Panc1 (cell line): ENCODE data around the gene SSR2. TPM values are rescaled to one million over a fixed set of nuclear protein-coding genes. Genes with fewer than 3 reads are reported as not detected.

Source experiments
- ATAC-seq: fragments of 200-7000 bp; cut with Tn5 transposase; 2 replicates; pipeline ENCODE4 v1.9.1; 2020; ENCODE audit warnings: mild to moderate bottlenecking, moderate library complexity
- BruUV-seq: library from RNA; stranded (reverse); fragments of 400-500 nt; replicated peaks from 2 replicates; lab custom pipeline; 2021; lab: Mats Ljungman, UMichigan
- CTCF ChIA-PET: fragments of 300-600 bp; sonication (Branson Sonifier 250); formaldehyde crosslinking; loops from one replicate; lab custom pipeline; 2022; ENCODE audit warnings: antibody characterized with exemption; lab: Charles Lee
- POLR2A ChIA-PET: fragments of 300-600 bp; sonication (Branson Sonifier 250); formaldehyde crosslinking; loops from one replicate; lab custom pipeline; 2022; ENCODE audit warnings: antibody characterized with exemption; lab: Charles Lee
- DNase-seq: peaks from one replicate; pipeline ENCODE4 v3.0.0-alpha.2; 2010; ENCODE audit warnings: low read depth, low spot score
- H3K27ac ChIP-seq: 2 replicates; pipeline ENCODE4 v1.5.1; 2011; ENCODE audit warnings: mild to moderate bottlenecking, low read length, inconsistent platforms
- H3K27me3 ChIP-seq: fragments of 200-500 bp; sonication (Bioruptor generic); 2 replicates; pipeline ENCODE4 v1.6.0; 2014; ENCODE audit warnings: low read length, inconsistent platforms; ENCODE audit not compliant: control insufficient read depth, insufficient read depth
- H3K36me3 ChIP-seq: fragments of 200-500 bp; sonication (Bioruptor generic); 2 replicates; pipeline ENCODE4 v1.5.1; 2014; ENCODE audit warnings: inconsistent platforms, mild to moderate bottlenecking, low read length, moderate library complexity; ENCODE audit not compliant: control insufficient read depth, insufficient read depth
- H3K4me1 ChIP-seq: 2 replicates; pipeline ENCODE4 v1.5.1; 2011; ENCODE audit warnings: inconsistent platforms, mild to moderate bottlenecking, low read length, moderate library complexity; ENCODE audit not compliant: control insufficient read depth, insufficient read depth
- H3K4me3 ChIP-seq, 2 experiments: 2 replicates each; pipeline ENCODE4 v1.5.1; 2011 to 2012; ENCODE audit warnings: low read depth in 2 of 2, low read length in 2 of 2, mild to moderate bottlenecking in 2 of 2, inconsistent platforms in 1 of 2, moderate library complexity in 1 of 2
- H3K9me3 ChIP-seq: fragments of 200-500 bp; sonication (Bioruptor generic); 2 replicates; pipeline ENCODE4 v1.5.1; 2014; ENCODE audit warnings: low read depth, mild to moderate bottlenecking, inconsistent platforms, low read length, moderate library complexity; ENCODE audit not compliant: control insufficient read depth, insufficient read depth
- CTCF ChIP-seq: fragments of 450-650 bp; IDR thresholded peaks from 2 replicates; pipeline ENCODE4 v1.5.1; 2017; ENCODE audit warnings: mild to moderate bottlenecking
- POLR2AphosphoS5 ChIP-seq: IDR thresholded peaks from 2 replicates; pipeline ENCODE4 v1.6.1; 2012; ENCODE audit warnings: mild to moderate bottlenecking, low read depth, low read length, moderate library complexity
- REST ChIP-seq, 2 experiments: IDR thresholded peaks; 2 replicates each; pipeline ENCODE4 v1.6.1; 2011 to 2012; ENCODE audit warnings: low read depth in 2 of 2, control low read depth in 1 of 2, low read length in 1 of 2, mild to moderate bottlenecking in 1 of 2, moderate library complexity in 1 of 2; ENCODE audit not compliant: insufficient read depth in 1 of 2
- SIN3A ChIP-seq: IDR thresholded peaks from 2 replicates; pipeline ENCODE4 v1.6.1; 2012; ENCODE audit warnings: low read depth, mild to moderate bottlenecking, low read length, moderate library complexity, borderline replicate concordance; ENCODE audit not compliant: insufficient read depth
- TCF7L2 ChIP-seq: IDR thresholded peaks from 2 replicates; pipeline ENCODE4 v1.6.1; 2011; ENCODE audit warnings: mild to moderate bottlenecking, low read depth, low read length, inconsistent platforms
- in situ Hi-C: cut with HindIII; loops from 2 replicates; pipeline ENCODE4 v1.10.0; 2016; ENCODE audit warnings: low sequenced_read_pairs, low pct_unique_long_range_greater_than_20kb
- intact Hi-C: fragments of 100-400 bp; cut with micrococcal nuclease; formaldehyde crosslinking; loops from one replicate; pipeline ENCODE4 v1.10.0; 2022; ENCODE audit not compliant: unreplicated experiment
- total RNA-seq: library from RNA; stranded (reverse); gene quantifications from one replicate; pipeline ENCODE4 v1.2.1, GENCODE V29; 2021; ENCODE audit not compliant: unreplicated experiment

SSR2 gene
- total RNA-seq, 1 experiment from 2014 or later = 252 TPM

- BruUV-seq = TSS peak; percentile 87
- H3K9me3 ChIP-seq = no peaks in the 10 kb centered on the region
- peaks cover 5% of the 10 kb centered on the region; the same call in 1 of the 2 replicates for H3K36me3 ChIP-seq
- ChIA-PET POLR2A (no interaction called here), CTCF (no interaction called here)
- ATAC-seq (no peak), DNase-seq (no peak)
- intact Hi-C loops (loop anchor here (5.0 kb wide), 1 partner anchor 114 kb away; the partner anchor contains the start of gene RXFP4), in situ Hi-C loops (no loop called here)
- TF ChIP-seq POLR2AphosphoS5 (no peak), CTCF (no peak), SIN3A (no peak), TCF7L2 (no peak), REST (IDR thresholded peaks at IDR 0.05; ENCODE audit: insufficient read depth in 1 of 2, low read depth in 2 of 2, low read length in 1 of 2) (no peak)
- H3K4me1 ChIP-seq = peaks cover 7% of the 10 kb centered on the region; the same call in 1 of the 2 replicates
- no peak overlapping the region for H3K27ac ChIP-seq
- H3K4me3 ChIP-seq = no peak overlapping the region
- no peaks in the 10 kb centered on the region for H3K27me3 ChIP-seq
Measured at GRCh38 chr1:156056326-156056849, 35.6 kb upstream of the SSR2 start.

- no peak for ATAC-seq
- in situ Hi-C loops = no loop called here
Measured at GRCh38 chr1:156055281-156056048, 34.7 kb upstream of the SSR2 start.

More at GRCh38 chr1:156055281-156056048, 34.7 kb upstream of the SSR2 start:
- H3K27me3 ChIP-seq = no peaks in the 10 kb centered on the region
- BruUV-seq = no TSS peak
- ChIA-PET CTCF (no interaction called here), POLR2A (no interaction called here)
- H3K9me3 ChIP-seq = no peaks in the 10 kb centered on the region
- intact Hi-C loops = loop anchor here (5.0 kb wide), 1 partner anchor 113 kb away; the partner anchor contains the start of gene RXFP4
- DNase-seq = no peak
- H3K36me3 ChIP-seq = peaks cover 3% of the 10 kb centered on the region; the same call in 1 of the 2 replicates
- no peak for TF ChIP-seq CTCF
- no peak for TF ChIP-seq SIN3A
- no peak for TF ChIP-seq REST (IDR thresholded peaks at IDR 0.05; ENCODE audit: insufficient read depth in 1 of 2, low read depth in 2 of 2, low read length in 1 of 2)
- no peak for TF ChIP-seq TCF7L2
- TF ChIP-seq POLR2AphosphoS5 = no peak
- peak overlapping the region; percentile 87 to 96 for H3K4me3 ChIP-seq
- peak overlapping the region; percentile 87 for H3K27ac ChIP-seq
- H3K4me1 ChIP-seq = peaks cover 7% of the 10 kb centered on the region; the same call in 1 of the 2 replicates
